Effector CD4-positive, alpha-beta T cell (primary cell): ENCODE data around the gene TRPM1.
"Not testable (repeated sequence)": the region's sequence is repeated elsewhere in the genome, so short reads cannot be mapped to it uniquely, and the experiment has no call there.

ENCODE experiments used
- DNase-seq: peaks from one replicate; pipeline ENCODE4 v3.0.0-alpha.2; 2020

The TRPM1 gene

GRCh38 chr15:31116423-31117030 lies 15.0 kb upstream of the TRPM1 start:
- no peak for DNase-seq

- no peak for DNase-seq
Observed at GRCh38 chr15:31111091-31111647, 9.6 kb upstream of the TRPM1 start.

DNA sequence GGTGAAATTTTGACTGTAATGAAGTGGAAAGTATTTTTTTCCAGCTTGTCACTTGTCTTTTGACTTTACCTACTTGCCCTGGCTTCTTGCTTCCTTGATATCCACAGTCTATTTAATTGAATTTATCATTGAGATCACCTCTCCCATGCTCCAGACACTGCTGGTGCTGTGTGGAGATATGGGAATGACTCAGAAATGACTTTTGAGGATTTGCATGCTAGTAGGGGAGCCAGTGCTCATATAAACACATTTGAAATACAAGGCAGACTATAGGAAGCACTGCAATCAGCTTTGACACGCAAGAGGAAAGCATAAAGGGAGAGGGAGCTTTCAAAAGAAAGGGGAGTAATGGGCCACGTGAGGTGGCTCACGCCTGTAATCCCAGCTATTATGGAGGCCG lies 7.3 kb upstream of the TRPM1 start:
- DNase-seq = no peak

DNA sequence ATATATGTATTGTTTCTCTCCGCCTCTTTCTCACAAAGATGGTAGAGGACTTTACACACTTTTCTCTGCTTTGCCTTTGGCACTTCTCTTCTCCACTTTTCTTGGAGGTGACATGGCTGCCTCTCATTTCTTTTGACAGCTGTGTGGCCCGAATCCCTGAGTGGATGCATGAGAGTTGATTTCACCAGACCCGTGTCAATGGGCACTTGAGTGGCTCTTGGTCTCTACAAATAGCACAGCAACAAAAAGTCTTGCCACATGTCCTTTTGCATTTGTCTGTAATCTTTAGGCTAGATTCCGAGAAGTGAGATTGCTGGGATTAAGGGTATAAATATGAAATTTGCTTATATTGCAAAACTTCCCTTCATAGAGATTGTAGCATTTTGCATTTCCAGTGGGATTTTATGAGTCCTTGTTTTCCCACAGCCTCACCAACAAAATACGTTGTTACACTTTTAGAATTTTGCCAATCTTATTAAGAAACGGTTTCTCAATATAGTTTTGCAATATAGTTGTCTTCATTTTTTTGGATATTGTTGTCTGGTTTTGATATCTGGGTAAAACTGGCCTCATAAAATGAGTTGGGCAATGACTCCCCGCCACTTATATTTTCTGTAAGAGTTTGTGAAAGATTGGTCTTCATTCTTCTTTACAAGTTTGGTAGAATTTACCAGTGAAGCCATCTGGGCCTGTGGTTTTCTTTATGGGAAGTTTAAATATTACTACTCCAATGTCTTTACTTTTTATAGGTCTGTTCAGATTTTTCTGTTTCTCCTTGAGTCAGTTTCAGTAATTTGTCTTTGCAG lies 5.2 kb upstream of the TRPM1 start:
- no peak for DNase-seq

DNA sequence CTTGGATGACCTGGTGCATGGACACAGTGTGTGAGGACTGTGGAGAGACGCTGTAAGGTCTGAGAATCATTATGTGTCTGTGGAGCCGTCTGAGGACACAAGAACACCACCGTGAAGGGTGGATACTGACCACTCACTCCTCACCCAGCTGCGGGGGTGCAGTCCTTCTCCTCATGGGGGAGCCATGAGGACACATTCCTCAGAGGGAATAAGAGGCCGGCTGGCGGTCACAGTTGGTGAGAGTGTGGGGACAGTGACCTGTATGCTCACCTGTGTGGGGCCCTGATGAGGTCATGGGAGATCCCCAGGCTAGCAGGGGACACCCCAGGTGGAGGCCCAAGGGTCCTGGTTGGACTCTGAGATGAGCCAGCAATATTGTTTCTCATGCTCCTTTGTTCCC lies 2.5 kb upstream of the TRPM1 start:
- no peak for DNase-seq

- no peak for DNase-seq
Observed at GRCh38 chr15:31102374-31103342, 1.1 kb upstream of the TRPM1 start.

GRCh38 chr15:31102039-31102321 lies 455 bp upstream of the TRPM1 start:
- no peak for DNase-seq

DNA sequence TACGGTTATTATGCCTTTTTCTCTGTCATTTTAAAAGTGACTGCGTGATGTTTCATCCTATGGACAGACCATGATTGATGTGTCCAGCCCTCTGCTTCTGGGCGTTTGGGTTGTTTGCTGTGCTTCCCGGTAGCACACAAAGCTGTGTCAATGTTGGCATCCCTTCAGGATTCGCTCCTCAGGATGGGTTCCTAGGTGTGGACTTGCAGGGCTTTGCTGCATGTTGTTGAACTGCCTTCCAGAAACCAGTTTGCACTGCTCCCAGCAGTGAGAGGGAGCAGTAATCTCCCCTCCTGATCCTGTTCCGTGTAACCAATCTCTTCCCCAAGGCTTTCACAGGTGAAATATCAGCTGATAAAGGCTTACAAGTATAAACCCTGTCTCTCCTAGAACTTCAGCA lies 787 bp downstream of the TRPM1 start:
- no peak for DNase-seq

DNA sequence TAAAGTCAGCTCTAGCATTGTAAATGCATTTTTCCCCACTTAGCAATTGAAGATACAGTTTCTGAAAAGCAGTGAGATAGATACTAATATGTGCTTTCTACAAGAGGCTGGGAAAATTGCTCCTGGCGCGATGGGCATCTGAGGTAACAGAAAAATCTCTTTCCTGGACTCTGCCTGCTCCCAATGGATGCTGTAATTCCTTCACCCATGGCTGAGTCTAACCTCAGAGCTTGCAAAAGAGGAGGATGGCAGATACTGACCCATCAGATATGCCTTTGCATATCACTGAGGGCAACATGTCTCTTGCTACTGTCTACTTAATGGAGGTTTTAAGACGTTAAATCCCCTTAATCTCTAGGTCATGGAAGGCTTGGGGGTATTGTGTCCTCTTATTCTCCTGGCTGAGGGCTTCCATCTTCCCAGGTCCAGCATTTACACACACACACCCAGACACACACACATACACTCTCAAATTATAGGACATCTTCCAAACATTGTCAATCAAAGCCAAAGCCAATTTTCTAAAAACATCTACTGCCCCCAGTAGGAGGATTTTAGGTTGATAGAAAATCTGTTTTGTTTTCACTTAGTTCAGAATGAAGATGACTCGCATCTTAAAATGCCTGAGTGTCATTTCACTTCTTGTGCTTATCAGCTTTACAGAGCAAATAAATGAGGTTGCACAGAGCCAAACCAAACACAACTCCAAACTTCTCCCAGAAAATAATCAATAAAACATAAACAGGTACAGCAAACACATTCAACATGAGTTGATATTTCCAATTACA lies 2.4 kb downstream of the TRPM1 start:
- no peak for DNase-seq

GRCh38 chr15:31098491-31098917 lies 3.0 kb downstream of the TRPM1 start:
- DNase-seq = no peak

- no peak for DNase-seq
Observed at GRCh38 chr15:31096563-31096962, 5.0 kb downstream of the TRPM1 start.

- DNase-seq = no peak
Observed at GRCh38 chr15:31091481-31091880, 10.0 kb downstream of the TRPM1 start.

DNA sequence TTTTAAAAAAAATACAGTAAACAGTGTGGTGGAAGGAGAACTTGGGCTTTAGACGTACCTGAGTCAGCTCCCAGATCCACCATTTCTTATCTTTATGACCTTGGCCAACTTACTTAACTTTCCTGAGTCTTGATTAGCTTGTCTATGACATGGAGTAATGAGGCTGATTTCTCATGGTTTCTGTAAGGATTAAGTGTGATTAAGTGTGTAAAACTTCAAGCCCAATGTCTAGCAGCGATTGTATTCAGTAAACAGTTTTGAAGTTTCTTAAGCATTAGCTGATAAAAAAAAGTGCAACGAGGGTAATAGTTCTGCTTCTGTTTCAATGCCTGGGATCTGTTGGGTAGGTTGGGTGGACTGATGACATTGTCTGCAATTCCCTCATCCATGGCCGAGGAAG lies 10.8 kb downstream of the TRPM1 start:
- no peak for DNase-seq

DNA sequence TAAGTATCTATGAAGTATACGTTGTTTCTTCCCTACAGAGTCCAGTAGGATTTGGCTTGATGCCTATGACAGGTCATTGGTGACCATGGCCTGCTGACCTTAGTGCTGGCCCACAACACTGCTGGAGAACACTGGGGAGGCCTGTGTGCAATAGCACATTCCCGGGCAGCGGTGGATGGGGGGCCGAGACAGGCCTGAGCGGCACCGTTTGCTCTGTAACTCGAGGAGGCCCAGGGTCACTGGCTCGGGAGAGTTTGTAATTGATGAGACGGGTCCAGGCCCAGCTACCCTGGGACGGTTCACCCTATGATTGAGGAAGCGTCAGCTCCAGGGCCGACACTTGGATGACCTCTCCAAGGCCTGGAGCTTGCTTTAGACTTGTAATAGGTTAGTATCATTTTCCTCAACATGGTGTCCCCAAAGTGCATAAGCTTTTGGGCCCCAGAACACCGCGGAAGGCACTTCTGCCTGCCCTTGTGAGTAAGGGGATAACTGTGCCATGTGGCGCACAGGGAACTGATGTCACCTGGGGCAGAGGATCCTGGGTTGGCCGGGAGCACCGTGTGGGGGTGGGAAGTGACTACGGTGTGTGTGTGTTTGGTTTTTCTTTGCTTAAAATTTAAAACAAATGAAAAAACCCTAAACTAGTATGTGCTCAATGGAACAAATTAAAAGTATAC lies 12.0 kb downstream of the TRPM1 start:
- DNase-seq = no peak

- DNase-seq = no peak
Observed at GRCh38 chr15:31088672-31089367, 12.7 kb downstream of the TRPM1 start.

DNA sequence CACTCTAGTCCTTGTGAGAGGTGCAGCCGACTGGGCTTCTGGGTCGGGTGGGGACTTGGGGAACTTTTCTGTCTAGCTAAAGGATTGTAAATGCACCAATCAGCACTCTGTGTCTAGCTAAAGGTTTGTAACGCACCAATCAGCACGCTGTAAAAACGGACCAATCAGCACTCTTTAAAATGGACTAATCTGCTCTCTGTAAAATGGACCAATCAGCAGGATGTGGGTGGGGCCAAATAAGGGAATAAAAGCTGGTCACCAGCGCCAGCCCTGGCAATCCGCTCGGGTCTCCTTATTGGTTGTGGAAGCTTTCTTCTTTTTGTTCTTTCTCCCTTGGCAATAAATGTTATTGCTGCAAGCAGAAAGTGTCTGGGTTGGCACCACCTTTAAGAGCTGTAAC lies 13.5 kb downstream of the TRPM1 start:
- DNase-seq = not testable (repeated sequence)

DNA sequence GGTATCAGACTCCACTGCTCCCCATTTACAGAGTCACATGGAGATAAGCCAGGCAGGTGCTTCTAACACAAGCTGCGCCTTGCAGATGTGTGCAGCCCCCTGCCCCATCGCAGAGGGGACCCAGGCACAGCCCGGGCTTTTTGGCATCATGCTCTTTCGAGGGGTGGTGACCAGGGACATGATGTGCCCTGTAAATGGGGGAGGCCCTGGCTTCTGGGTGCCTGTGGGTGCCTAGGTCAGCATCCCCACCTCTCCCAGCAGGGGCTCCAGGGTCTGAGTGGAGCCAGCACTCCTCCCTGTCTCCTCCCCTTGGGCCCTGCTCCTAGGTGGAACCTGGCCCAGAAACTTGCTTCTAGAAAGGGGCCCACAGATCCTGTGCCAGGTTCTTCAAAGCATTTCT lies 15.2 kb downstream of the TRPM1 start:
- DNase-seq = no peak

GRCh38 chr15:31085359-31085758 lies 16.2 kb downstream of the TRPM1 start:
- no peak for DNase-seq

DNA sequence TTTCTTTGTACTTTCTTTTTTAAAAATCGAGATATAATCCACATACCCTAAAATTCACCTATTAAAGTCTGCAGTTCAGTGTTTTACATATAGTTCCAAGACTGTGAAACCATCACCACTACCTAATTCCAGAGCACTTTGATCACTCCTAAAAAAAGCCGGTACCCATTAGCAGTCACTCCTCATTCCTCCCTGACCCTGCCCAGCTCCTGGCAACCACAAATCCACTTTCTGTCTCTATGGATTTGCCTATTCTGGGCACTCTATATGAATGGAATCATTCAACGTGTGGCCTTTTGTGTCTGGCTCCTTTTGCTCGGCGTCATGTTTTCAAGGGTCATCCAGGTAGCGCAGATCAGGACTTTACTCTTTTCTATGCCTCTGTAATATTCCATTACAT lies 17.3 kb downstream of the TRPM1 start:
- DNase-seq = no peak

GRCh38 chr15:31083370-31083780 lies 18.1 kb downstream of the TRPM1 start:
- DNase-seq = no peak

- DNase-seq = no peak
Observed at GRCh38 chr15:31082771-31083369, 18.7 kb downstream of the TRPM1 start.
